Left hindlimb (tissue), 1 donor: ENCODE results near the gene ARSK.
"Not testable (repeated sequence)": the region's sequence is repeated elsewhere in the genome, so short reads cannot be mapped to it uniquely, and the experiment has no call there.

Experiments
- DNase-seq: peaks from one replicate; pipeline ENCODE4 v3.0.0-alpha.2; 2018

Gene ARSK

GRCh38 chr5:95623706-95624105 lies 68.8 kb downstream of the ARSK start:
- no peak for DNase-seq

DNA sequence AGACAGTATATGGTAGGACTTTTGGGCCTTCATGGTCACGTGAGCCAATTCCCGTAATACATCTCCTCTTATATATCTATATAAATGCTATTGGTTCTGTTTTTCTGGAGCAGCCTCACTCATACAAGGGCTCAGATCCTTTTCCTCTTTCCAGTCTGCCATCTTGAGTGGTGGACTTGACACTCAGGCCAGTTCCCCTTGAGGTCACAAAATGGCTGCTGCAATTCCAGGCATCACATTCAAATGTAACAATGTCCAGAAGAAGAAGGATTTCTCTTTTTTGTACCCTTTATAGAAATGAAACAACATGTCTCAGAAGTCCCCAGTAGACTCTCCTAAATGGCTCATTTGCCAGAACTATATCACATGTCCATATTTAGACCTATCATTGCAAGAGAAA lies 69.5 kb downstream of the ARSK start:
- no peak for DNase-seq

DNA sequence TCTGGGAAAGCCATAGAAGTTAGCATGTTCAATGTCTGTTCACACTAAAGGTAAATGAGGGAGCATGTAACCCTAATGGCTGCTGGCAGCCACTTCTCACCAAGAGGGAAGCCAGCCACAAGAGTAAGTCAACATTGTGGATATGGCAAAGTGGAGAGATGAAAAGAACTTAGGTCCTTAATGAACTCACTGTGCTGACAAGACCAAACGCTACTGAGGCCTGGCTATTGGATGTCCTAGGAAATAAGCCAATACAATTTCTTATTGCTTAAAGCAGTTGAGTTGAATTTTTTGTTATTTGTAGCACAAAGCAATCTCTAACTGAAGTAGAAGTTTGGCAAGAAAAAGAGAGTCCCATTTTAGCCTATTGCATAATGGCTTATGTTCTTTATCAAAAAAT lies 71.8 kb downstream of the ARSK start:
- DNase-seq, result no peak

DNA sequence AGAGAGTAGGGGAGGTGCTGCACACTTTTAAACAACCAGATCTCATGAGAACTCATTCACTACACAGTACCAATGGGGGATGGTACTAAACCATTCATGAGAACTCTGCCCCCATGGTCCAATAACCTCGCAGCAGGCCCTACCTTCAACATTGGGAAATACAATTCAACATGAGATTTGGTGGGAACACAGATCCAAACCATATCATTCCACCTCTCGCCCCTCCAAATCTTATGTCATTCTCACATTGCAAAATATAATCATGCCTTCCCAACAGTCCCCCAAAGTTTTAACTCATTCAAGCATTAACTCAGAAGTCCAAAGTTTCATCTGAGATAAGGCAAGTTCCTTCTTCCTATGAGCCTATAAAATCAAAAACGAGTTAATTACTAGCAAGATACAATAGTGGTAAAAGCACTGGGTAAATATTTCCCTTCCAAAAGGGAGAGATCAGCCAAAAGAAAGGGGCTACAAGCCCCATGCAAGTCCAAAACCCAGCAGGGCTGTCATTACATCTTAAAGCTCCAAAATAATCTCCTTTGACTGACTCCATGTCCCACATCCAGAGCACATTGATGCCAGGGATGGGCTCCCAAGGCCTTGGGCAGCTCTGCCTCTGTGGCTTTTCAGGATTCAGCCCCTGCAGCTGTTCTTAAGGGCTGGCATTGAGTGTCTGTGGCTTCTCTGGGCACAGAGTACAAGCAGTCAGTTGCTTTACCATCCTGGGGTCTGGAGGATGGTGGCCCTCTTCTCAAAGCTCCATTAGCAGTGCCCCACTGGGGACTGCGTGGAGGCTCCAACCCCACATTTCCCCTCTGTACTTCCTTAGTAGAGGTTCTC lies 73.3 kb downstream of the ARSK start:
- DNase-seq, result no peak

GRCh38 chr5:95628933-95629332 lies 74.0 kb downstream of the ARSK start:
- no peak for DNase-seq

- no peak for DNase-seq
These were observed 75.6 kb downstream of the ARSK start for GRCh38 chr5:95630394-95630917.

GRCh38 chr5:95631255-95631958 lies 76.5 kb downstream of the ARSK start:
- no peak for DNase-seq

- DNase-seq, result no peak
These were observed 77.2 kb downstream of the ARSK start for GRCh38 chr5:95631991-95632675.

- not testable (repeated sequence) for DNase-seq
These were observed 78.0 kb downstream of the ARSK start for GRCh38 chr5:95632942-95633341.

DNA sequence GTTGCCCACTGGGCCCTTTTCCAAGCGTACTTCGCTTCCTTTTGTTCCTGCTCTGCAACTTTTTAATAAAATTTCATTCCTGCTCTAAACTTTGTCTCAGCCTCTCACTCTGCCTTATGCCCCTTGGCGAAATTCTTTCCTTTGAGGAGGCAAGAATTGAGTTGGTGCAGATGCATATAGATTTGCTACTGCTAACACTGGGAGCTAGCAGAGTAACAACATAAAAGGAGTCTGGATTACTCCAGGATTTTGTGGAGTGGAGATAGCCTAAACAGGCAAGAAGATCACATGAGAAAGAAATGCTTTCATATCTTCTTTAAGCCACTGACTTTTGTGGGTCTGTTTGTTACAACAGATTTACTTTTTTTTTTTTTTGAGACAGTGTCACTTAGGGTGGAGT lies 78.8 kb downstream of the ARSK start:
- no peak for DNase-seq

DNA sequence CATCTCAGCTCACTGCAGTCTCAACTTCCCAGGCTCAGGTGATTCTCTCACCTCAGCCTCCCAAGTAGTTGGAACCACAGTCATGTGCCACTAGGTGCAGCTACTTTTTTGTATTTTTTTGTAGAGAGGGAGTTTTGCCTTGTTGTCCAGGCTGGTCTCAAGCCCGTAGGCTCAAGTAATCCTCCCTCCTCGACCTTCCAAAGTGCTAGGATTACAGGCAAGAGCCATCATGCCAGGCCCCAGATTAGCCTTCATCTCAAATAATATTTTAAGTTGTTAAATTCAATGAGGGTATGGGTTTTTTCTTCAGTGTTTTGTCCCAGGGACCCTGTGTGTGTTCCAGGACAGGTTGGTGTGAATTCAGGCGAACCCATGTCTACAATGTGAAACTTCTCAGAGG lies 79.2 kb downstream of the ARSK start:
- DNase-seq, result no peak

- no peak for DNase-seq
These were observed 83.7 kb downstream of the ARSK start for GRCh38 chr5:95638632-95639031.

- DNase-seq, result no peak
These were observed 86.9 kb downstream of the ARSK start for GRCh38 chr5:95641741-95642220.

DNA sequence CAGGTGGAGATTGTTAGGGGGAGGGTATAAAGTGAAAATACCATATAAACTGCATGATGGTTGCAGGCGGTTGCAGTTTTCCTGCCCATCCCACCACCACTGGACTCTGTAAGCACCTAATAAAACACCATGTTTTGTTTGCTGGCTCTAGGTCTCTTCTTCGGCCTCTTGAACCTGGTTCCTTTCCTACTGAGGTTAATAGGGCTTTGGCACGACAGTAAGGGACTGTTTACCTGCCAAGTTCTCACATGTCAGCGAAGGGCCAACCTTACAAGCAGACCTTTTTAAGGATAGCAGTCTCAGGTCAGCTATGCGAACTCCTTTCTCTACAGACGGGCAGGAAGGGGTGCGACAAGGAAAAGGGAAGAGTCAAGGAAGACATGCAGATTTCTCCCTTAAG lies 88.3 kb downstream of the ARSK start:
- no peak for DNase-seq

DNA sequence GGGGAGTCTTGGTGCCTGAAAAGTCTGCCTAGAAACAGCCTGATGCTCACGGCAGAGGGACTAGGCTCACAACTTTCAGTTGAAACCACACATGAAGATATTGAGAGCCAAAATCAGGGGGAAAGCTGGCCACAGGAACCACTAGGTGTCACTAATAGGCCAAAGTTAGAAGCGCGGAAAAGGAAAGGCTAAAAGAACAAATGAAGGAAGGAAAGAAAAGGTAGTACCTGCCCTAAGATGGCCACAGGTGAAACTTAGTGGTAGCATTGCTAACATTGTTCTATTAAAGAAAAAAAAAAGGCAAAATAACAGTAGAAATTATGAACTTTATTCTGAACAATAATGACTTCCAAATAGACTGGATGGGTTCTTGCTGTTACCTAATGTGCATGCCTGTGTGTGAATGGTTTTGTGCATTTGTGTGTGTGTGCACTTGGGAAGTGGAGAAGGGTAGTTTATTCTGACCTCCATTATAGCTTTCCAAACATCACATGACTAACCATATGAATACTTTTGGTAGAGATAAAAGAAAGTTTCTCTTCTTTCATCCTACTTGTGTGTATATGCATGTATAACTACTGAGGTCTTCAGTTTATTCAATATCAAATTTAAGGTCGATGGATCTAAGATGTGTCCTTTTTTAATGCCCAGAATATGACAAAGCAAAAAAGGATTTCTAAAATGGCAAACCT lies 89.6 kb downstream of the ARSK start:
- DNase-seq, result no peak

- DNase-seq, result not testable (repeated sequence)
These were observed 91.3 kb downstream of the ARSK start for GRCh38 chr5:95646226-95646568.

GRCh38 chr5:95646569-95647431 lies 91.9 kb downstream of the ARSK start, which contains the start of gene RFESD:
TSS of gene RFESD (plus strand) at chr5:95646777. CDS start at chr5:95652272, 5,495 bp downstream.
- DNase-seq, result peak; percentile 97

GRCh38 chr5:95647886-95648860 lies 93.3 kb downstream of the ARSK start:
- no peak for DNase-seq

GRCh38 chr5:95649274-95649673 lies 94.4 kb downstream of the ARSK start:
- no peak for DNase-seq

DNA sequence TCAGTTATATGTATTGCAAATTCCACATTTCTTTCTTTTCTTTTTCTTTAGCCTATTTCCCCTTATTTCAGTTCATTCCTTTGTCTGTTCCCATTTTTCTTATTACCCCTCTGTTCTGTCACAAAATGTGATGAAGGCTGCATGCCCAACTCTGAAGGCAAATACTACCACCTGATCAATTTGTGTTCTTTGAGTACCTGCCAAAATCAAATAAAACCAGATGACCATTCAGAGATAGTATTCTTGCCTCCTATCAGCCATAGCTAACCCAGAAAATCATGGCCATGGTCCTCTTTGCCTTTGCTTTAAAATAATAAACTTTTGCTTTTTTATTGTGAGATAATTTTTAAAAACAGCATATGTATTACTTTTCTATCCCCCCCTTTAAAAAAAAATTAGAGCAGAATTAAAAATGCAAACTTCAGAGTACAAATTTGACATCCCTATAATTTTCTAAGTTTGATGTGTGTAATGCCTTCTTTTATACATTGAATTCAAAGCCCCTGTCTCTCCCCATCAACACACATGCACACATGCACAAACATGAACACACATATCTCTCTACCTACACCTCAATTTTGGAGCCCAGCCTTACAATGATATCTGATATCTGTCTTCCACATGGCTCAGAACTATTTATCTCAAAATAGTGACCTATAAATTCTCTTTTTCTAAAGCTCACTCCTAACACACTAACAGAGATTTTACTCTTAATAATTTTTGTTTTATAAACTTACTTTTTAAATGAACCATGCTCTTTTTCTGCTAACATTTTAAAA lies 95.1 kb downstream of the ARSK start:
- no peak for DNase-seq
